ENCODE data around the gene FAM83E.

The FAM83E gene

GRCh38 chr19:48571378-48572162 is 43.3 kb downstream of the FAM83E start:
- no peak for DNase-seq

GRCh38 chr19:48569814-48570213 is 45.1 kb downstream of the FAM83E start:
- no peak for DNase-seq

- no peak for DNase-seq
These were observed 46.5 kb downstream of the FAM83E start for GRCh38 chr19:48568345-48568886.

- DNase-seq: no peak
These were observed 49.8 kb downstream of the FAM83E start for GRCh38 chr19:48565090-48565489.

All from CD4-positive, alpha-beta T cell treated with Interleukin-21 for 1 hour (primary cell).